GM18499 (cell line): ENCODE results near the gene GPR137.

Experiments used
- ATAC-seq: cut with Tn5 transposase; IDR thresholded peaks from one replicate; pipeline ENCODE4 v1.9.1; 2021; ENCODE audit warnings: moderate number of reproducible peaks; ENCODE audit not compliant: insufficient read depth, unreplicated experiment

GPR137 gene

DNA sequence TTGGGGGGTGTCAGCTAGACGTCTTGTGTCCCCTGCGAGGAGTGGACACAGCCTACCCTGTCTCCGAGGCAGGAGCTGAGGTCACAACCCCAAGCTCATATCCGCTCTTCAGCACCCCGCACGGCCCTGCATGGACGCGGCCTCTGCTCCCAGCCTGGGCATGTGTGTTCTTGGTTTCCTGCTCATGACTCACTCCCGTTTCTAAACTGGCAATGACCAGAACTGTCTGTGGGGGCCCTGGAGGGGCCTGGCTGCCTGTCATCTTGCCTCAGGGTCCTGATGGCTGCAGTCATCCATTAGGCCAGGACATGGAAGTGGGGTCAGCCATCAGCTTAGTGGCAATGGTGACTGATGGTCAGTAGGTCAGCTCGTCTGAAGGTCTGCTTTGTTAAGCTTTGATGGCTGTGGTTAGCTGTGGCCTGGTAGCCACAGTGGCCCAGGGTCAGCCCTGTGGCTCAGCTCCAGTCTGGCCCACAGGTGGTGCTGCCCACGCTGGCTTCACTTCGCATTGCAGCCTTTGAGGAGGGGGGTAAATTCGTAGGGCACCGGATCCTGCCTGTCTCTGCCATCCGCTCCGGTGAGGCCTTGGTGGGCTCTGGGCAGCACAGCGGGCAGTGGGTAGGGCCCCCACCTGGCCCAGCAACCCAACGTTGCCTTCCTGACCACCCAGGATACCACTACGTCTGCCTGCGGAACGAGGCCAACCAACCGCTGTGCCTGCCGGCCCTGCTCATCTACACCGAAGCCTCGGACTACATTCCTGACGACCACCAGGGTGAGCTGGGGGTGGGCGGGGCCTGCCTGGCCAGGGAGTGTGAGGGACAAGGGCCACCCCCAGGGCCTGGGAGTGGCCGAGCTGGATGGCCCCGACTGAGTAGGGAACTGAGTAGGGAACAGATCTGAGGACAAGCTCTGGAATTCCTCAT is 22.4 kb upstream of the GPR137 start:
- ATAC-seq = no peak

GRCh38 chr11:64263947-64264317 is 21.7 kb upstream of the GPR137 start:
- no peak for ATAC-seq

GRCh38 chr11:64264371-64264852 is 21.2 kb upstream of the GPR137 start:
- no peak for ATAC-seq

- ATAC-seq = no peak
Observed at GRCh38 chr11:64265176-64266160, 20.2 kb upstream of the GPR137 start.

GRCh38 chr11:64266339-64266738 is 19.3 kb upstream of the GPR137 start:
- ATAC-seq = no peak

GRCh38 chr11:64267207-64267945 is 18.3 kb upstream of the GPR137 start:
- ATAC-seq = no peak

GRCh38 chr11:64268025-64268892 is 17.4 kb upstream of the GPR137 start:
- ATAC-seq = no peak

GRCh38 chr11:64268893-64269539 is 16.6 kb upstream of the GPR137 start:
- no peak for ATAC-seq

GRCh38 chr11:64269540-64270220 is 16.0 kb upstream of the GPR137 start:
- ATAC-seq = peak; percentile 47

DNA sequence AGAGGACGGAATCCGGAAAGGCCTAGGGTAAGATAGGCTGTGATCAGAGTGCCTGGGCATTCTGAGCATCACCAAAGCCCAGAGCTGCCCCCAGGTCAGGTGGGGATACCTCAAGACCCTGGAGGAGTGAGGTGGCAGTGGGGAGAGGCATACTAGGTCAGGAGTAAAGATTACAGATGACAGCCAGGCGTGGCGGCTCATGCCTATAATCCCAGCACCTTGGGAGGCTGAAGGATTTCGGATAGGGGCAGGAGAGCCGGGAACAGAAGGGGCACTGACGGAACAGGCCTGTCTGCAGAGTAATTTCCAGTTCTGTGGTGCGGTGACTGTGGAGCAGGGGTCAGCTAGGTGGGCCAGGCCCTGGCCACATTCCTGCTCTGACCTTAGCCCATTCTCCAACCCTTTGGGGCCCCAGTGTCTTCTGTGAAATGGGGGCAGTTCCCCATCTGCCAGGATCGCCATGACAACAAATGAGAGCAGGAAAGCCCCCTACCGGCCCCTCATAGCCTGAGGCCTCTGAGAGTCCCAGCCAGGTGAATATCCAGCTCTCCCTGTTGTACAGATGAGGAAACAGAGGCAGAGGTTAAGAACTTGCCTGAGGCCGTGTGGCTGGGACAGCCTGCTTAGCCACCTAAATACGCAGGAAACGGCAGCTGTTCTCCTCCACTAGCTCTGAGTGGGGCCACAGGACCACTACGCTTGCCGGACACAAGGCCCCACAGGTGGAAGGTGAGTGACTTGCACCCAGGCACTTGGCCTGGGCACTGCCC is 10.4 kb upstream of the GPR137 start:
- ATAC-seq = no peak

DNA sequence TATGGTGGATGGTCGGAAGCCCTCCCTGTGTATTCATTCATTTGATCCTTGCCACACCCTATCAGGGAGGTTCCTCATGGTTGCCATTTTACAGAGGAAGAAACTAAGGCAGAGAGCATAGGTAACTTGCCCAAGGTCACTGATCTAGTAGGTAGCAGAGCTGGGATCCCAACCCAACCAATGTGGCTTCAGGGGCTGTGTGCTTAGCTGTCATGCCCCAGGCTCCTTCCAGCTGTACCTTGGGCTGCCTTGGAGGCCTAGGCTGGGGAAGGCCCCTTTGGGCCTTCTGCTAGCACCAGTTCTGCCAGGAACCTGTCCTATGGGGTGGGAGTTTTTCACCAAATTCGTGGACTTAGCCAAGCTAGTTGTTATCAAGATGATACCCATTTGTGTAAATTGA is 9.8 kb upstream of the GPR137 start:
- ATAC-seq = no peak

DNA sequence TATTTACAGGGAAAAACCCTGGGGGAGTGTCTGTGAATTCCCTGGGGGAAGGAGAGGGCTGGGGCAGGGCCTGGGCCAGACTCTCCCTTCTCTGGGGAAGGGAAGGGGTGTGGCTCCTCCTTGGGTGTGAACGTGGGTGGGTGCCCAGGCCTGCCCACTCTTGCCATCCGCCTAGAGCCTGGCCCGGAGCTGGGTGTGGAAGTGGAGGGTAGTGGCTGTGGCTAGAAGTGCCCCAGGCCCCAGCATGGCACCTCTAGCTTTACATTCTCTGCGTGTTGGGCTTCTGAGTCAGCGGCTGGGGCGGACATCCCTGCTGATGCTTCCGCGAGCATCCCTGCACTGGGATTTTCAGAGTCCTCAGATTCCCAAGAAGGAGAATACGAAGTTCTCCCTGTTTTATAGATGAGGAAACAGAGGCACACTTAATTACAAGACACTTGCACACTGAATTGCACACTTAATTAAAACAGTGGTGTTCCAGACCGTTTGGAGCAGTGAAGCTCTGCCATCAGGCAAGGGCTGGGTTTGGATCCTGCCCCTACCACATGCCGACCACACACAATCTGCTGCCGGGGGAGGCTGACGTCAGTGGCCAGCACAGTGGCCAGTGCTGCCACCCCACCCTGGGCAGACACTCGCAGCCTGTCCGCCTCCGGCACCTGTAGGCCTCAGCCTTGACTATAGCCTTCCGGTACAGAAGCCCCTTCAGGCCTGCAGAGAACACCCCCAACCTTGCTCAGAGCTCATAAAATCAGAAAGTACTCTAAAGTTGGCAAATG is 8.8 kb upstream of the GPR137 start:
- no peak for ATAC-seq

DNA sequence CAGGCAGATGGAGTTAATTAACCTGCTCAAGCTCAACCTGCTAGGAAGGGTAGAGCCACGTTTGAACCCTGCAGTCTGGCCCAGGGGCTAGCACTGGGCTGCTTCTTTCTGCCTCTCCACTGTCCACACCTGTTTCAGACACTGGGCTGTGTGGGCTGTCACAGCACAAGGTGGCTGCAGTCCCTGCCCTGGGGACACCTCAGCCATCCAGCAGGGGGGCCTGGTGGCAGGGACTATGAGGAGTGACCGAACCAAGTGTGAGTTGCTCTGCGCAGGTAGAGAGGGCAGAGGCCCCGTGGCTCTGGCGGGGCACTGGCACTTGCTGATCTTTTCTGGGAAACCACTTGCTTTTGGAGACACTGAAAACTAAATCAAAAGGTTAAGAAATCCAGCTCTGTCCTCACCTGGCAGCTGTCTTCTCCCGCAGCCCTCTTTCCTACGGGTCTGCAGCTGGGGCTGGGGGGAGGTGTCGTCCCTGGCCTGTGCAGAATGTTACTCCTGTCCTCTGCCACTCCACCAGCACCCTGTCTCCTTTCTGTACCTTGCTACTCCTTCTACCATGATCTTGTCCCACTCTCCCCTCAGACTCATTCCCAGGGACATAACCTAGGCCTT is 7.0 kb upstream of the GPR137 start:
- ATAC-seq = no peak

DNA sequence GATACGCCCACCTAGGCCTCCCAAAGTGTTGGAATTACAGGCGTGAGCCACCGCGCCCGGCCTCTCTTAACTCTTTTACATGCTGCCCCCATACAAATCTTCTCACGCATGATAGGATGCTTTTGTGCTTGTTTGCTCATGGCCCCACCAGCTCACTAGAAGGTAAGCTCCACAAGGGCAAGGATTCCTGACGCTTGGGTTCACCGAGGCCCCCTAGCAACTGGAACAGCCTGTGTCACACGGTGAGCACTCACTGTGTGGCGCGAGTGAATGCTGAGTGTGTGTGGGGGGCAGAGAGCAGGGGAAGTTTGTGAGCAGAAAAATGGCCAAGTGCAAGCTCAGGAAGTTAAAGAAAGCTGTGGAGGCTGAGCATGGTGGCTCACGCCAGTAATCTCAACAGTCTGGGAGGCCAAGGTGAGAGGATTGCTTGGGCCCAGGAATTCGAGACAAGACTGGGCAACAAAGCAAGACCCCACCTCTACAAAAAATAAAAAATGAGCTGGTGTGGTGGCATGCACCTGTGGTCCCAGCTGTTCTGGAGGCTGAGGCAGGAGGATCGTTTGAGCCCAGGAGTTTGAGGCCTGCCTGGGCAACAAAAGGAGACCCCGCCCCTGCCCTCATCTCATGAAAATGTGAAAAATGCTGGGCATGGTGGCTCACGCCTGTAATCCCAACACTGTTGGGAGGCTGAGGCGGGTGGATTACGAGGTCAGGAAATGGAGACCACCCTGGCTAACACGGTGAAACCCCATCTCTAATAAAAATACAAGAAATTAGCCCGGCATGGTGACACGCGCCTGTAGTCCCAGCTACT is 3.5 kb upstream of the GPR137 start:
- no peak for ATAC-seq

GRCh38 chr11:64283092-64283491 is 2.6 kb upstream of the GPR137 start:
- ATAC-seq = no peak
